ENCODE data around the gene CELF4. TPM values are rescaled to one million over a fixed set of nuclear protein-coding genes. Genes with fewer than 3 reads are reported as not detected.

The CELF4 gene
- total RNA-seq, 1 donor from 2014 or later, result not detected

- no peak for DNase-seq (ENCODE audit: extremely low read depth, low read depth, low spot score)
Measured at GRCh38 chr18:37396971-37397720, 168.5 kb downstream of the CELF4 start.

GRCh38 chr18:37395631-37396030 is 170.0 kb downstream of the CELF4 start:
- no peak for DNase-seq (ENCODE audit: extremely low read depth, low read depth, low spot score)

DNA sequence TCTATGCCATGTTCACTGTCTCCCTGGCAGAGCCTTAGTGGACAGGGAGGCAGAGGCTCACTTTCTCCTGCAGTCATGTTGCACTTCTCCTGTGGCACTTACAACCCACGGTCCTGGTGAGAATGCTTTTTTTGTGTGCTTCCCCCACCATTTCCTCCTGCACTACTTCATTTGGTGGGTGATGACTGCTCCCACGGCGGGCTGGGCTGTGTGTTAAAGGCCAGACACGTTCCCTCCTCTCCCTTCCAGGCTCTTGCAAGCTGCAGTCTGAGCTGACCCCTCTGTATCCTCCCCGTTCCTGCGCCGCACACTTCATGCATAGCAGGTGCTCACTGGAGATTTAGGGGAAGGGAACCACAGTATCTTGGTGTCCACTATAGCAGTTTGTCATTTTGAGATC is 170.5 kb downstream of the CELF4 start:
- no peak for DNase-seq (ENCODE audit: extremely low read depth, low read depth, low spot score)

DNA sequence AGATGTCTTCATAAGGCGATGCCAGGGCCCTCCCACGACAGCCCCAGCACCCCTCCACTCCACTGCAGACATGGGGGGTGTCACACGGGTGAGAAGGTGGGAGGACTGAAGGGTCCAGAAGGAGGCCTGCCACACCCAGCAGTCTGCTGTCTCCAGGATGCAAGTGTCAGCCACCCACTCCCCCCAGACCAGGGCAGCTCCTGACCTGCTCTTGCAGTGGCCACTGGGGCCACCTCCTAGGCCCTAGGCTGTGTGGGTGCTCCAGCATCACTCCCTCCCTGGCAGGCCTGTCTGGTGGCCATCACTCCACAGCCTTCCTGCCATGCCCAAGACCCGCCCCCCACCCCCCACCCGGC is 171.0 kb downstream of the CELF4 start:
- DNase-seq (ENCODE audit: extremely low read depth, low read depth, low spot score), result no peak

- no peak for DNase-seq (ENCODE audit: extremely low read depth, low read depth, low spot score)
Measured at GRCh38 chr18:37393945-37394609, 171.5 kb downstream of the CELF4 start.

DNA sequence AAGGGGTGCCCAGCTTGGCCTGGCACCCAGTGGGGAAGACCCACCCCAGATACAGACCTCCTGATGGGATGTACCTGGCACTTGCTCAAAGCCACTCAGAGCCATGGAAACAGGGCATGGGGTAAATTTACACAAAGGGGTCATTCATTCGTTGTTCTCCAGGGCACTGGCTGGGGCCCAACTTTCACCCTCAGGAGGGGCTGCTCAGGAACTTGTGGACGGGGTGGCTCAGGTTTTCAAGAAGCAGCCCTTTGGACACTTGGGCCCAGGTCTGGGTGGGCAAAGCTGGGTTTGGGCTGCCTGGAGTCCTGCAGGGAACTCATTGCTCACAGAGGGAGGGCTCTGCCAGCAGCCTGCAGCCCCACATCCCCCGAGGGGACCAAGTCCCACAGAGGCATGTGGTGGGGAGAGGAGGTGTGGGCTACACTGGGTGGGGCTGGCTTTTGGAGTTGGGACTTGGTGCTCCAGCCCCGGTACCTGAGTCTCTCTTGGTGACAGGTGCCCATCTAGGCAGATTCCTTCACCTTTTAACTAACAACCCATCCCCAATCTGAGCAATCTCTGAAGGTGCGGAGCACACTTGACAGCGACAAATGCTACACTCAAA is 172.3 kb downstream of the CELF4 start:
- no peak for DNase-seq (ENCODE audit: extremely low read depth, low read depth, low spot score)

GRCh38 chr18:37392648-37393047 is 172.9 kb downstream of the CELF4 start:
- DNase-seq (ENCODE audit: extremely low read depth, low read depth, low spot score), result no peak

DNA sequence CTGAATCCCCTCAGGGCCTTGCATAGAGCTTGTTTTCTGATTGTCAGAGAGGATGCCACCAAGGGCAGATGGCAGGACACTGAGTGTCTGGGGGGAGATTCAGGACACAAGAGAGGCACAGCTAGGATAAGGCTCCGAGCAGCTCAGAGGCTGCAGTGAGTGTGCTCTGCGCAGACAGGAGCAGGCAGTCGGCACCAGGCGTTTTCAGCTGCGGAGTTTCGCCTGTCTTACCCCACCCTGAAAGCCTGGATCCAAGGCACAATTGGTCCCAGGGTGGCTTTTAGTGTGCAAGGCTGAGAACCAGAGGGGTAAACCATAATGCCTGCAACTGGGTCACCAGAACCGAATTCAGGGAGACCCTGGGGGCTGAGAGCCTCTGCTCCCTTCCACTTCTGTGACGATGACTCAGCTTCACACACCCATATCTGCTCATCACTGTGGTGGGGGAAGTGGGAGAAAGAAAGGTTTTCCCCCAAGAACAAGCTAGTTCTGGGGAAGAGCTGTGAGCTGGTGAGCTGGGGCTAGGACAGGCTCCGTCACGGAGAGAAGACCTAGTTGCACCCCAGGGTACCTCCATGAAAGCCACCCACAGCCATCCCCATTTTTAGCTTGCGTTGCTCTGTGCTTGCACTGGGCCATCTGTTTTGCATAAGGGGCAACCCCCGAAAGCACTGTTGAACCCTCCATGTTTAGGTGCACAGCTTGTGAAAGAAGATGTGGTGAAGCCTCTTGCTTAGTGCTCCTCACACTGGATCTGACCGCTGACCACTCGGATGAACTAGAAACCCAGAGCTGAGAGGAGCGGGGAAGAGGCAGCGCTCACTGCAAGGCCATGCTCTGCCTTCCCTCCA is 173.7 kb downstream of the CELF4 start:
- no peak for DNase-seq (ENCODE audit: extremely low read depth, low read depth, low spot score)

DNA sequence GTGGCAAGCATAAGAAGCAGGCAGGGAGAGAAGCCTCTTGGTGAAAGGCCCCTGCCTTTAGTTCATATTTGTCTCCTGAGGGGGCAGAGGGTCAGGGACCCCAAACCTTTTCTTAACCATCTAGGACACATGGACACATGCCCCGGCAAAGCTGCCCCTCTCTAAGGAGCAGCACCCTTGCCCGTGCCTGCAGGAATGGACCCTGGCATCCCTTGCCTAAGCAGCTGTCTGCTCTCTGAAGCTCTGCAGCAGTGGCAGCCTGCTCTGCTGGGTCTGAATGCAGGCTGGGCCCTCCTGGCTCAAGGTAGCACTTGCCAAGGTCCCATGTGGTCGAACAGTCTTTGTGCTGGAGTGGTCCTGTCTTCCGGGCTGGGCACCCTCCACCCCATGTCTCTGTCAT is 174.4 kb downstream of the CELF4 start:
- DNase-seq (ENCODE audit: extremely low read depth, low read depth, low spot score), result no peak

DNA sequence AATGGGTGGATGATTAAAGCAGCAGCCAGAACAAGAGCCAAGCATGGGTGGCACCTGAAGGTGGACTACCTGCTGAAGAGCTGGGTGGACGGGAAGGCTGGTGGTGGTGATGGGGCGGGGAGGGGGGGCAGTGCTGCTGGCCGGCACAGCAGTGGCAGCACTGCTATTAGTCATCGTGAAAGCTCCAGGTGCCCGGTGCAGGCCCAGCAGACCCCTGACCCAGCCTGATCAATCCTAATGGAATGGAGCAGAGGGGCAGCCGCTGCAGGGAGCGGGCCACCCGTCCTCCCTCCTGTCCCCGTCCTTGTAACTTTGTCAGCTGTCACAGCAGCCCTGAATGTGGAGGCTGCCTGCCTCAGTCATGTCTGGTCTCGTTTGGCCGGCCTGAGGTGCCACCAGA is 174.9 kb downstream of the CELF4 start:
- no peak for DNase-seq (ENCODE audit: extremely low read depth, low read depth, low spot score)

DNA sequence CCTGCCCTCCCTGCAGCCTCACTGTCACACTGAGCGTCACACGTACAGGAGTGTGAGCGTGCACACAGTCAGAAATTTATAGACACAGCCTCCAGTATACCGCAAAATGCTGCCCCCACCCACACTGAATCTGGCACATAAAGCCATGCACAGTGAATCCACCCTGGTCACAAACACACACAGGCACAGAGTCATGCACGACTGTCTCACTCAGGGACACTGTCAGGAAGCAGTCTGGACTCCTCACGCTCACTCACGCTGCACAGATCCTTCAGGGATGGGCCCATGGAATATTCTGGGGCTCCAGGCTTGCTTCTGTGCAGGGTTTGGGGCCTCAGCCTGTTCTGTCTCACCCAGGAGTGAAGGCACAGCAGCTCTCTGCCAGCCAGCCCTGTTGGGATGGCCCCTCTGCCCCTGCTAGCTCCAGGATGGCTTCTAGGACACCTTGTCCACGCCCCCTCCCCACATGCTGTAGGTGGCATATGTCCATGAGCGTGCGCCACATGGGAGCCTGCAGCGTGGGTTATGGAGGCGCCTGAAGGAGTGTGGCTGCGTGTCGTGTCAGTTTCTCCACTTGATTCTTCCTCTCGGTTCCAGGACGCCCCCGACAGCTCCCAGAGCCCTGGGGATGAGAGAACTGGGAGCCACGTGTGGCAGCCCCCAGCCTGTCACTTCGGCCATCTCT is 175.8 kb downstream of the CELF4 start:
- no peak for DNase-seq (ENCODE audit: extremely low read depth, low read depth, low spot score)

- no peak for DNase-seq (ENCODE audit: extremely low read depth, low read depth, low spot score)
Measured at GRCh38 chr18:37389041-37389440, 176.6 kb downstream of the CELF4 start.

DNA sequence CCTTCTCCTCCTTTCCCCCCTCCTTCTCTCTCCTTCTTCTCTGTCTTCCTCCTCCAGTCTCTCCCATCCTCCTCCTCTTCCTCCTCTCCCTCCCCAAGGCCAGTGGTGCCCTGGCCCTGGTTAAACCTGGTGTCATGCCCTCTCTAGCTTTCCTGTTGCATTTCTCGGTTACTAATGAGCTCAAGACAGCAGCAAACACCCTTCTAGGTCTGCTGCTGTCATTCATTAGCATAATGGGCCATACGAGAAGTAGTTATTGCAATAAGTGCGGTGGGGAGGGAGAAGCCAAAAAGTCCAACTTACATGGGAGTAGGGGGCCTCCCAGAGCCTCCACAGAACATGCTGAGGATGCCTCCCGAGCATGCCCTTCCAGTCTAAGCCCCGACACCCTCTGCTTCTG is 177.2 kb downstream of the CELF4 start:
- DNase-seq (ENCODE audit: extremely low read depth, low read depth, low spot score), result no peak

DNA sequence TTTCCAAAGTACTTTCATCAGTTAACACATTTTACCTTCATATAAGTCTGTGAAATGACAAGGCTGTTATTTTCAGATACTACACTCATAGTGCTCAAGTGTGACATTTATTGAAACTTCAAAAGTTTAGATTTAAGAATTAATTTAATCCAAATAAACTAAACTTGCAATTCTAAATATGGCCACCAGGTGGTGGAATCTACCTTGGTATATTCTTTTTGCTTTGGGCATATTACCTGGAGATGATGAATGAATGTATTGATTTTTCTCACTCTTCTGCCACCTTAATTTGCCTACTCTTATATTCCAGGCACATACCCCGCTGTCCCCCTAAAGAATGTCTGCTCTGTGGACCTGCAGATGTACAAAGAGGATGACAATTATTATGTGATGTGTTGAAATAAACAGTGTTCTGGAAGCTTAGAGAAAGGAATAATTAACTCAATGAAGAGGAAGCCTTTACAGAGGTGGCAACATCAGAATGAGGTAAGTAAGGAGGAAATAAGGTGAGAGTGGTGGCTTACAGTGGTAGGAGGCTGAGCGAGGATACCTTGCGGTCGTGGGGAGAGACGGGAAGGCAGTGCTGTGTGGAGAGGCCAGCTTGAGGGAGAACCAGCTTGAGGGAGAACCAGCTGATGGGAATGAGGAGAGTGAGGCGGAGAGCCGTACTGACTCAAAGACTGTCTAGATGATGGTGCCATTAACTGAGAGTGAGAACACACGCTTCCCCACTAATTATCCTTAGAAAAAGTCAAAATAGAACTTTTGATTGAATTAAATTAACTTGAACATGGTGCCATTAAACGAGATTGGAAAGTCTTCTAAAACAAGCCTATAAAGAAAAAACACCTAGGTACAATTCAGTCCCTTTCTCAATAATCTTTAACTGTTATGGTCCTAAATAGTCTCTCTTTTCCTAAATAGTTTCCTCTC is 179.5 kb downstream of the CELF4 start:
- peak; percentile 29 for DNase-seq (ENCODE audit: extremely low read depth, low read depth, low spot score)

DNA sequence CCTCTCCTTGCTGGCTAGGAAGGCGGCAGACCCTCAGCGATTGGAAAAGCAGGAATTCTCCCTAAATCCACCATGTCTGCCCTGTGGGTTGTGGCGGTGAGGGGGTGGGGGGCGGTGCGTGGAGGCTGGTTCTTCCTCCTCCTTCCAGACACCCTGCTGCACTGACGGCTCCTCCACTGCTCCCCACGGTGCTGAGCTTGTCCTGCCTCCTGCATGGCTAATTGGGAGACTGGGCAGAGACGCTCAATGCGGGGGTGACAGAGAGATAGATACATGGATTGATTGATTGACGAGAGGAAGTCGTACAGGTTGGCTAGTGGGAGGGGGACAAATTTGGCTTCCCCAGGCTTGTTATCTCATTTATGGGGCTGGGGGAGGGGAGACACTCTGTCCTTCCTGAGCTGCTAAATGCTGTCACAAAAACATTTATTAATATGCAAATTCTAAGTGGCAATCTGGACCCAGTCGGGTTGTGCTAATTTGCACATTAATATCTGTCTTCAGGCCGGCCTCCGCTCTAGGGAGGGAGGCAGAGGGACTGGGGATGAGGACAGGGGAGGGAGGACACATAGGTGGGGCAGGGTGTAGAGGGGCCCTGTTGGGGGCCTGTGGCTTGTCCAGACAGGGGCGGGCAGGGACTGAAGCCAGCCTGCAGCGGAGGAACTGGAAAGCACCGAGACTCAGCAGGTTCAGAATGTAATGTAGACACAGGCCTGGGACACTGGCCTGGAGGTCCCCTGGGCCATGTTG is 181.6 kb downstream of the CELF4 start:
- DNase-seq (ENCODE audit: extremely low read depth, low read depth, low spot score), result no peak

- no peak for DNase-seq (ENCODE audit: extremely low read depth, low read depth, low spot score)
Measured at GRCh38 chr18:37383036-37383785, 182.4 kb downstream of the CELF4 start.

GRCh38 chr18:37381554-37381953 is 184.0 kb downstream of the CELF4 start:
- DNase-seq (ENCODE audit: extremely low read depth, low read depth, low spot score), result no peak

DNA sequence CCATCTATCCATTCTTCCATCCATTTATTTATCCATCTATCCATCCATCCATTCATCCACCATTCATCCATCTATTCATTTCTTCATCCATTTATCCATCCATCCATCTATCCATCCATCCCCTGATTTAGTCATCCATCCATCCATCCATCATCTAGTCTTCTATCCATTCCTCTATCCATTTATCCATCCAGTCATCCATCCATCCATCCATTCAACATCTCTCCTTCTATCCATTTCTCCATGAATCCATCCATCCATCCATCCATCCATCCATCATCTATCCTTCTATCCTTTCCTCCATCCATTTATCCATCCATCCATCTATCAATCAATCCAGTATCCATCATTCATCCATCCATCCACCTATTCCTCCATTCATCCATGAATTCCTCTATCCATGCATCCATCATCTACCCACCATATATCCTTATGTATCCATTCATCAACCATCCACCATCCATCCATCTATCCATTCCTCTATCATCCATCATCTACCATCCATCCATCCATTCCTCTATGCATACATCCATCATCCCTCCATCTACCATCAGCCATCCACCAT is 185.0 kb downstream of the CELF4 start:
- DNase-seq (ENCODE audit: extremely low read depth, low read depth, low spot score), result no peak
